Uterus (tissue), 4 donors: ENCODE data around the gene REEP3. TPM values are rescaled to one million over a fixed set of nuclear protein-coding genes. Genes with fewer than 3 reads are reported as not detected.

Source experiments
- DNase-seq, 2 donors: peaks; one replicate each; pipeline ENCODE4 v3.0.0-alpha.2; 2019 to 2020
- H3K27ac ChIP-seq, 2 donors: fragments of 200-600 bp; sonication (generic); 1 replicate in 1 of 2; 2 replicates in 1 of 2; pipeline ENCODE4 v1.5.1; 2016 to 2018
- H3K27me3 ChIP-seq, 2 donors: fragments of 200-600 bp; sonication (generic); one replicate each; pipeline ENCODE4 v1.5.1; 2018 to 2019; ENCODE audit warnings: control low read depth in 1 of 2
- H3K36me3 ChIP-seq, 2 donors: fragments of 200-600 bp; sonication (generic); one replicate each; pipeline ENCODE4 v1.5.1; 2019; ENCODE audit warnings: control low read depth in 1 of 2
- H3K4me1 ChIP-seq, 2 donors: fragments of 200-600 bp; sonication (generic); one replicate each; pipeline ENCODE4 v1.5.1; 2018 to 2019; ENCODE audit warnings: control low read depth in 1 of 2
- H3K4me3 ChIP-seq, 2 donors: fragments of 200-600 bp; sonication (generic); 1 replicate in 1 of 2; 2 replicates in 1 of 2; pipeline ENCODE4 v1.5.1; 2018 to 2019; ENCODE audit warnings: mild to moderate bottlenecking in 1 of 2
- H3K9me3 ChIP-seq, 2 donors: fragments of 200-600 bp; sonication (generic); one replicate each; pipeline ENCODE4 v1.5.1; 2019; ENCODE audit warnings: control low read depth in 1 of 2
- POLR2A ChIP-seq, 2 donors: fragments of 450-650 bp; IDR thresholded peaks; one replicate each; pipeline ENCODE4 v1.6.1; 2016; ENCODE audit warnings: antibody characterized with exemption in 2 of 2, mild to moderate bottlenecking in 1 of 2, moderate library complexity in 1 of 2
- intact Hi-C: fragments of 100-400 bp; cut with DNase I; formaldehyde crosslinking; loops from one replicate; pipeline ENCODE4 v1.15.1; 2023; ENCODE audit warnings: low total_unique reads
- total RNA-seq, 4 donors: library from RNA; depleted of rRNA in 3 of 4; stranded (reverse); fragments of >200 nt in 3 of 4; gene quantifications; one replicate each; pipeline versions ENCODE4 v1.1.0 to v1.2.4, GENCODE V29; 2014 to 2023
- TF ChIP-seq, protein P1 (sequence below), 4 experiments: fragments of 200-600 bp in 2 of 4; fragments of 450-650 bp in 2 of 4; sonication (generic) in 2 of 4; IDR thresholded peaks; one replicate each; pipeline ENCODE4 v1.5.1; 2016 to 2019; ENCODE audit warnings: antibody characterized with exemption in 4 of 4, mild to moderate bottlenecking in 2 of 4, moderate library complexity in 1 of 4
- donor health status: DM: yes; HTN: yes; CAD: no.

The REEP3 gene
- total RNA-seq, 4 donors from 2014 or later = 43.0 to 66.5 (median 58.2) TPM

DNA sequence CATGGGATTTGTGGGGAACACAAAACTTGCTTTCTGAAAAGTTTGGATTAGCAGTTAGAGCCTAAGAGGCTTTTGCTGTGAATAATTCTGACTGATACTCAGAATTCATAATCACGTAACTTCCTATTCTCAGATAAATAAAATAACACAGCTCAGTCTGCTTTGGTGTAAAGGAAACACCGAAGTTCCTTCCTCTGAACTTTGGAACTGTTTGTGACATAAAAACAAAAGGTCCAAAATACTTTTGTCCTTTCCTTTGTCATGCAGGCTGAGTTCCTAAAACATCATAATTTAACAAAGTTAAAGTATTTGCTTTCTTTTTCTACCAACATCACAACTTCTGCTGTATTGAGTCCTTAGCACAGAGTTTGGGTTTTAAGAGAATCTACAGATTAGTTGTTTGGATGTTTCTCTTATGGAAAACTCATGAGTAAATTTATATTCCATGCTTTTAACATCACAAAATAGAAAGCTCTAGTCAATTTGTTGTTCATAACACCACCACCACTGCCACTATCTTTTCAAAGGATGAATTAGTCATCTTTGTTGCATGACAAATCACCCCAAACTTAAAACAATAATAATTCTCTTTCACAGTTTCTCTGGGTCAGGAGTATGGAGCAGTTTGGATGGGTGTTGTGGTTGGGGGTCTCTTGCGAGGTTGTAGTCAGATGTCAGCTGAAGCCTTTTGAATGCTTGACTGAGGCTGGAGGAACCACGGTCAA, 123.4 kb downstream of the REEP3 start:
- no peaks in the 10 kb centered on the region for H3K9me3 ChIP-seq
- no peak for DNase-seq
- H3K4me3 ChIP-seq = no peak overlapping the region
- H3K36me3 ChIP-seq = no peaks in the 10 kb centered on the region
- H3K4me1 ChIP-seq = no peaks in the 10 kb centered on the region
- H3K27ac ChIP-seq = peak overlapping the region; percentile 57 to 64
- H3K27me3 ChIP-seq = no peaks in the 10 kb centered on the region
- intact Hi-C loops = no loop called here
- TF ChIP-seq, protein P1, sequence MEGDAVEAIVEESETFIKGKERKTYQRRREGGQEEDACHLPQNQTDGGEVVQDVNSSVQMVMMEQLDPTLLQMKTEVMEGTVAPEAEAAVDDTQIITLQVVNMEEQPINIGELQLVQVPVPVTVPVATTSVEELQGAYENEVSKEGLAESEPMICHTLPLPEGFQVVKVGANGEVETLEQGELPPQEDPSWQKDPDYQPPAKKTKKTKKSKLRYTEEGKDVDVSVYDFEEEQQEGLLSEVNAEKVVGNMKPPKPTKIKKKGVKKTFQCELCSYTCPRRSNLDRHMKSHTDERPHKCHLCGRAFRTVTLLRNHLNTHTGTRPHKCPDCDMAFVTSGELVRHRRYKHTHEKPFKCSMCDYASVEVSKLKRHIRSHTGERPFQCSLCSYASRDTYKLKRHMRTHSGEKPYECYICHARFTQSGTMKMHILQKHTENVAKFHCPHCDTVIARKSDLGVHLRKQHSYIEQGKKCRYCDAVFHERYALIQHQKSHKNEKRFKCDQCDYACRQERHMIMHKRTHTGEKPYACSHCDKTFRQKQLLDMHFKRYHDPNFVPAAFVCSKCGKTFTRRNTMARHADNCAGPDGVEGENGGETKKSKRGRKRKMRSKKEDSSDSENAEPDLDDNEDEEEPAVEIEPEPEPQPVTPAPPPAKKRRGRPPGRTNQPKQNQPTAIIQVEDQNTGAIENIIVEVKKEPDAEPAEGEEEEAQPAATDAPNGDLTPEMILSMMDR (IDR thresholded peaks at IDR 0.05) = no peak
- TF ChIP-seq POLR2A (IDR thresholded peaks at IDR 0.05) = no peak

GRCh38 chr10:63645195-63645594, 124.0 kb downstream of the REEP3 start:
- DNase-seq = no peak
- H3K4me1 ChIP-seq = no peaks in the 10 kb centered on the region
- no peak overlapping the region for H3K4me3 ChIP-seq
- intact Hi-C loops = no loop called here
- H3K27me3 ChIP-seq = no peaks in the 10 kb centered on the region
- H3K36me3 ChIP-seq = no peaks in the 10 kb centered on the region
- no peak for TF ChIP-seq POLR2A (IDR thresholded peaks at IDR 0.05)
- TF ChIP-seq, protein P1 (IDR thresholded peaks at IDR 0.05) = no peak
- no peaks in the 10 kb centered on the region for H3K9me3 ChIP-seq
- peak overlapping the region; percentile 57 to 64 for H3K27ac ChIP-seq

DNA sequence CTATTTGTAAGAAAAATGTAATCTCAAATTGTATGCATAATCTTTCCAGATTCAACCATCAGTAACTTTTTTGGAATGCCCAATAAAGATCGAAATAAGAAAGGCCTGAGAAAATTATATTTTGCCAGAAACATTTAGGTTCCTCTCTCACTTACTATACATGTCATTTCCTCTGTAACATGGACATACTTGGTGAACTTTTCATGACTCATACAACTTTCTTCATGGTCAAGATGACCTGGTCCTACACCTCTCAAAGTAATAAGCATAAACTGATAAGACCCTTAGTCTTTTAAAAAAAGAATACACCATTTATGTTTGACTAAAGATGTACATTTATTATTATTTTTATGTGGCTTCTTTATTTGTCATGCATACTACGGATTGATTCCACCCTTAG, 125.3 kb downstream of the REEP3 start:
- intact Hi-C loops = no loop called here
- no peak for DNase-seq
- Histone ChIP-seq H3K27ac (no peak overlapping the region), H3K27me3 (no peaks in the 10 kb centered on the region), H3K4me3 (no peak overlapping the region), H3K4me1 (no peaks in the 10 kb centered on the region), H3K36me3 (no peaks in the 10 kb centered on the region), H3K9me3 (no peaks in the 10 kb centered on the region)
- no peak for TF ChIP-seq POLR2A (IDR thresholded peaks at IDR 0.05)
- TF ChIP-seq, protein P1 (IDR thresholded peaks at IDR 0.05) = no peak

DNA sequence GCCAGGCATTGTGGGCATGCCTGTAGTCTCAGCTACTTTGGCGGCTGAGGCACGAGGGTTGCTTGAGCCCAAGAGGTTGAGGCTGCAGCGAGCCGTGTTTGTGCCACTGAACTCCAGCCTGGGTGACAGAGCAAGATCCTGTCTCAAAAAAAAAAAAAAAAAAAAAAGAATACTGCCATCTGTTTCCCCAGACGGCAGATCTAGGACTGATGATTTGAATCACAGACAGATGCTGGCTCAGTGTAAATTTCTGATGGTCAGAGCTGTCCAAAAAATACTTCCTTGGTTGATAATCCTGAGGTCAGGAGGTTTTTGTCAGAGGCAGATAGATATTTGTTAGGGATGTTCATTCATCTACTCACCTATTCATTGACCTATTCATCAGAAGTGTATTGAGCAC, 130.7 kb downstream of the REEP3 start:
- no peak for TF ChIP-seq POLR2A (IDR thresholded peaks at IDR 0.05)
- TF ChIP-seq, protein P1 (IDR thresholded peaks at IDR 0.05) = no peak
- H3K9me3 ChIP-seq = no peaks in the 10 kb centered on the region
- H3K27ac ChIP-seq = no peak overlapping the region
- DNase-seq = no peak
- no peaks in the 10 kb centered on the region for H3K36me3 ChIP-seq
- no peaks in the 10 kb centered on the region for H3K27me3 ChIP-seq
- no peaks in the 10 kb centered on the region for H3K4me1 ChIP-seq
- H3K4me3 ChIP-seq = no peak overlapping the region
- intact Hi-C loops = no loop called here

DNA sequence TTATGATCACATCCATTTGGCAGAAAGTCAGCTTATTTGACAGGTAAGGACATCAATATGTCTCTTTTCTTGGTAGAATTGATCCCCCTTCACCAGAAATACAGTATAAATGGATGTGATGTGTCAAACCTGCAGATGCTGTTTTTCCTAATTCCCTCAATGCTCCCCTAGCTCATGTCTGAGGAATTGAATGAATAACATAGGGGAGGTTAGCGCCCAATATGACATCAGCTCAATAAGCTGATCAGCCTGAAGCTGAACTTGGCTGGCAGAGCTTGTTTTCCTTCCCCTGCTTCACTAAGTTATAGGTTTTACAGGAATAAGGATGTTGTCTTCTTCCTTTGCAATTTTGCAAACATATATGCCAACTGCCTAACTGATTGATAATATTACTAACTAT, 132.5 kb downstream of the REEP3 start:
- Histone ChIP-seq H3K27ac (no peak overlapping the region), H3K9me3 (no peaks in the 10 kb centered on the region), H3K4me3 (no peak overlapping the region), H3K36me3 (no peaks in the 10 kb centered on the region), H3K4me1 (no peaks in the 10 kb centered on the region), H3K27me3 (no peaks in the 10 kb centered on the region)
- TF ChIP-seq, protein P1 (IDR thresholded peaks at IDR 0.05) = no peak
- TF ChIP-seq POLR2A (IDR thresholded peaks at IDR 0.05) = no peak
- no peak for DNase-seq
- intact Hi-C loops = no loop called here
